Keratinocyte (primary cell): Measurements from ENCODE around the gene PTPRZ1. TPM values are rescaled to one million over a fixed set of nuclear protein-coding genes. Genes with fewer than 3 reads are reported as not detected.

ENCODE experiments used
- DNase-seq: peaks from one replicate; pipeline ENCODE4 v3.0.0-alpha.2; 2011; ENCODE audit warnings: low read depth, missing footprints, low spot score
- FAIRE-seq: peaks from 2 replicates; lab custom pipeline; 2011; peaks lifted over from hg19 to GRCh38; lab: Jason Lieb, UNC
- H2AFZ ChIP-seq: 2 replicates; pipeline ENCODE4 v1.6.0; 2012; ENCODE audit warnings: low read length, control low read depth, inconsistent platforms; ENCODE audit not compliant: control insufficient read depth
- H3K27ac ChIP-seq: 2 replicates; pipeline ENCODE4 v1.5.1; 2011; ENCODE audit warnings: low read length; ENCODE audit not compliant: control insufficient read depth, insufficient read depth
- H3K27me3 ChIP-seq: 3 replicates; pipeline ENCODE4 v1.6.0; 2011; ENCODE audit warnings: low read length; ENCODE audit not compliant: control insufficient read depth, insufficient read depth; ENCODE audit errors: extremely low read depth
- H3K36me3 ChIP-seq, 2 experiments: 2 replicates in 1 of 2; 3 replicates in 1 of 2; pipeline ENCODE4 v1.5.1; 2011; ENCODE audit warnings: low read length in 2 of 2, mild to moderate bottlenecking in 1 of 2; ENCODE audit not compliant: control insufficient read depth in 2 of 2, insufficient read depth in 2 of 2; ENCODE audit errors: extremely low read depth in 1 of 2
- H3K4me1 ChIP-seq: 3 replicates; pipeline ENCODE4 v1.5.1; 2011; ENCODE audit warnings: low read length; ENCODE audit not compliant: control insufficient read depth, insufficient read depth; ENCODE audit errors: extremely low read depth
- H3K4me2 ChIP-seq: 3 replicates; pipeline ENCODE4 v1.6.0; 2011; ENCODE audit warnings: low read depth, low read length; ENCODE audit not compliant: control insufficient read depth, insufficient read depth; ENCODE audit errors: extremely low read depth
- H3K4me3 ChIP-seq, 3 experiments: fragments of 200-600 bp in 1 of 3; sonication (generic) in 1 of 3; 2 replicates in 2 of 3; 3 replicates in 1 of 3; pipeline ENCODE4 v1.5.1; 2011 to 2016; ENCODE audit warnings: low read length in 3 of 3, mild to moderate bottlenecking in 3 of 3, control low read depth in 2 of 3, inconsistent platforms in 1 of 3, low read depth in 1 of 3, mixed read lengths in 1 of 3, mixed run types in 1 of 3, moderate library complexity in 1 of 3; ENCODE audit not compliant: control insufficient read depth in 2 of 3, insufficient read depth in 2 of 3; ENCODE audit errors: extremely low read depth in 1 of 3
- H3K79me2 ChIP-seq: 2 replicates; pipeline ENCODE4 v1.6.0; 2012; ENCODE audit warnings: low read length; ENCODE audit not compliant: control insufficient read depth, insufficient read depth
- H3K9ac ChIP-seq: 3 replicates; pipeline ENCODE4 v1.6.0; 2011; ENCODE audit warnings: low read length; ENCODE audit not compliant: control insufficient read depth, insufficient read depth; ENCODE audit errors: extremely low read depth
- H3K9me1 ChIP-seq: 3 replicates; pipeline ENCODE4 v1.6.0; 2011; ENCODE audit warnings: low read length; ENCODE audit not compliant: control insufficient read depth, insufficient read depth; ENCODE audit errors: extremely low read depth
- H3K9me3 ChIP-seq: 2 replicates; pipeline ENCODE4 v1.5.1; 2012; ENCODE audit warnings: low read depth, low read length; ENCODE audit not compliant: control insufficient read depth
- H4K20me1 ChIP-seq: 3 replicates; pipeline ENCODE4 v1.6.0; 2011; ENCODE audit warnings: low read length; ENCODE audit not compliant: control insufficient read depth, insufficient read depth; ENCODE audit errors: extremely low read depth
- EZH2 ChIP-seq: IDR thresholded peaks from one replicate; pipeline ENCODE4 v1.6.1; 2012; ENCODE audit warnings: inconsistent platforms, mild to moderate bottlenecking, low read length, moderate library complexity
- dilution Hi-C: fragments of 300-500 bp; cut with MboI; formaldehyde crosslinking; loops from one replicate; pipeline ENCODE4 v1.7.0; 2020; ENCODE audit warnings: low sequenced_read_pairs; ENCODE audit not compliant: extremely low pct_ligation_motif_present
- polyA plus RNA-seq, 5 experiments: library from polyadenylated mRNA; depleted of rRNA in 3 of 5; stranded (reverse) in 3 of 5; stranded (forward) in 1 of 5; unstranded in 1 of 5; fragments of >200 nt; gene quantifications; 1 replicate in 1 of 5; 2 replicates in 3 of 5; 3 replicates in 1 of 5; pipeline versions ENCODE4 v1.2.1 to v1.2.3, GENCODE V29; 2011 to 2012; ENCODE audit warnings: missing spikeins in 2 of 5, low read depth in 1 of 5, low replicate concordance in 1 of 5
- TF ChIP-seq, protein P1 (sequence below), 3 experiments: IDR thresholded peaks in 1 of 3; conservative IDR thresholded peaks in 1 of 3; optimal IDR thresholded peaks in 1 of 3; 2 replicates in 2 of 3; 3 replicates in 1 of 3; pipeline versions ENCODE3 to v1.5.1; 2011; ENCODE audit warnings: low read length in 3 of 3, mild to moderate bottlenecking in 3 of 3, moderate library complexity in 2 of 3, control low read depth in 1 of 3, inconsistent platforms in 1 of 3; ENCODE audit not compliant: insufficient read depth in 2 of 3; ENCODE audit errors: extremely low read depth in 1 of 3

The PTPRZ1 gene
- polyA plus RNA-seq, 1 donor (not counting 4 experiments of a cell fraction or from before 2014, with no cell fraction given) = 58.3 TPM

DNA sequence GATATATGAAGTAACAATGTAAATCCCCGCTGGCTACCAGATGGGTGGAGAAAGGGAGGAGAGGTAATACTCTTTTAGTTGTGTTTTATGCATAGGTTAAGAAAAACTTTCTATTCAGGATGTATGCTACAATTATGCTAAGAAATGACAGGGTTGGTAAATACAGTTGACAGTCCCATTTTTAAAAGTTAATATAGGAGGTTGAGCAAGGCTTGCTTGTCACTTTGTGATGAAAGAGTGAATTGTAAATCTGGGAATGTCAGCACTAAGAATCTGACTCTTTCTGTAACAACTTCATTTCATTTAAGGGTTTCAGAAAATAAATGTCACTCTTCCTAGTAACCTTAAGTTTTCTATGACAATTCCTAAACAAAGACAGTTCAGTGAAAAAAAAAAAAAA is 59.8 kb downstream of the PTPRZ1 start:
- Histone ChIP-seq H3K9ac (no peak overlapping the region), H4K20me1 (no peaks in the 10 kb centered on the region), H3K9me1 (no peaks in the 10 kb centered on the region), H3K36me3 (peaks cover 0 to 2% of the 10 kb centered on the region in 2 experiments), H3K79me2 (no peaks in the 10 kb centered on the region), H3K9me3 (no peaks in the 10 kb centered on the region), H3K4me1 (peaks cover 11% of the 10 kb centered on the region), H3K4me2 (no peak overlapping the region), H3K27me3 (no peaks in the 10 kb centered on the region), H3K27ac (no peak overlapping the region), H3K4me3 (no peak overlapping the region), H2AFZ (no peak overlapping the region)
- dilution Hi-C loops = no loop called here
- DNase-seq (no peak), FAIRE-seq (no peak)
- TF ChIP-seq, protein P1, sequence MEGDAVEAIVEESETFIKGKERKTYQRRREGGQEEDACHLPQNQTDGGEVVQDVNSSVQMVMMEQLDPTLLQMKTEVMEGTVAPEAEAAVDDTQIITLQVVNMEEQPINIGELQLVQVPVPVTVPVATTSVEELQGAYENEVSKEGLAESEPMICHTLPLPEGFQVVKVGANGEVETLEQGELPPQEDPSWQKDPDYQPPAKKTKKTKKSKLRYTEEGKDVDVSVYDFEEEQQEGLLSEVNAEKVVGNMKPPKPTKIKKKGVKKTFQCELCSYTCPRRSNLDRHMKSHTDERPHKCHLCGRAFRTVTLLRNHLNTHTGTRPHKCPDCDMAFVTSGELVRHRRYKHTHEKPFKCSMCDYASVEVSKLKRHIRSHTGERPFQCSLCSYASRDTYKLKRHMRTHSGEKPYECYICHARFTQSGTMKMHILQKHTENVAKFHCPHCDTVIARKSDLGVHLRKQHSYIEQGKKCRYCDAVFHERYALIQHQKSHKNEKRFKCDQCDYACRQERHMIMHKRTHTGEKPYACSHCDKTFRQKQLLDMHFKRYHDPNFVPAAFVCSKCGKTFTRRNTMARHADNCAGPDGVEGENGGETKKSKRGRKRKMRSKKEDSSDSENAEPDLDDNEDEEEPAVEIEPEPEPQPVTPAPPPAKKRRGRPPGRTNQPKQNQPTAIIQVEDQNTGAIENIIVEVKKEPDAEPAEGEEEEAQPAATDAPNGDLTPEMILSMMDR (optimal IDR thresholded peaks at IDR 0.05 in 1 of 3, IDR thresholded peaks at IDR 0.05 in 1 of 3, conservative IDR thresholded peaks at IDR 0.05 in 1 of 3; ENCODE audit: extremely low read depth in 1 of 3, insufficient read depth in 2 of 3, low read length in 3 of 3) = no peak
- TF ChIP-seq EZH2 = no peak

DNA sequence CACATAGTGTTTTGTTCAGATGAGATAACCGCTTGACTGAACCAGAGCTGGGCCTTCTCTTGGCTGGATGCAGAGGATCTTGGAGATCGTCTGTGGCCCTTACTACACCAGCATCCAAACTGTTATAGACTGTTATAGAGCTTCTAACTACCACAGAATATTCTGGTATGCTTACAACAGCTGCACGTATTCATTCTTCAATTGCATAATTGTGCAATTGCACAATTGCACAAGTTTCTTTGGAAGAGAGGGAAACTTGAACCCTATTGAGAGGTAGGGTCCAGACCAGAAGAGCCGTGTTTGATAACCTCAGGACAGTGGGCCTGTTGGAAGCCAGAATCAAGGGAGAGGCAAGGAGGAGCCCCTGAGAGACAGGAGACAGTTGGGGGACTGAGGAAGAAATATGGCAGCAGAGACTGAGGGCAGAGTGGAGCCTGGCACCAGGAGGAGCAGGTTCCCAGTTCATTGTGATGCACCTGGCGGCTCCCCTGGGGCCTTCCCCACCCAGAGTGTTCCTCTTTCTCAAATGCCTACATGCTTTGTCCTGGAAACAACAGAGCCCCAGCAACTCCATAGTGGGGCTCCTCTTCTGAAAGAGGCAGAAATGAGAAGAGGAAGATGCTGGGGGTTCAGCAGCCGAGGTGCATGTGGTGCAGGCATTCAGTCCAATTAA is 64.1 kb downstream of the PTPRZ1 start:
- no peaks in the 10 kb centered on the region for H3K27me3 ChIP-seq
- H2AFZ ChIP-seq = no peak overlapping the region
- no peak overlapping the region for H3K4me3 ChIP-seq
- H3K9ac ChIP-seq = no peak overlapping the region
- no peak overlapping the region for H3K4me2 ChIP-seq
- no peak for DNase-seq
- no peaks in the 10 kb centered on the region for H3K9me3 ChIP-seq
- dilution Hi-C loops = no loop called here
- H3K36me3 ChIP-seq = peaks cover 0 to 2% of the 10 kb centered on the region in 2 experiments
- H3K9me1 ChIP-seq = no peaks in the 10 kb centered on the region
- peaks cover 21% of the 10 kb centered on the region for H3K4me1 ChIP-seq
- H3K27ac ChIP-seq = no peak overlapping the region
- no peaks in the 10 kb centered on the region for H4K20me1 ChIP-seq
- no peaks in the 10 kb centered on the region for H3K79me2 ChIP-seq
- TF ChIP-seq, protein P1 (optimal IDR thresholded peaks at IDR 0.05 in 1 of 3, IDR thresholded peaks at IDR 0.05 in 1 of 3, conservative IDR thresholded peaks at IDR 0.05 in 1 of 3; ENCODE audit: extremely low read depth in 1 of 3, insufficient read depth in 2 of 3, low read length in 3 of 3) = no peak
- no peak for TF ChIP-seq EZH2
- no peak for FAIRE-seq
